HEK293 (cell line): Measurements from ENCODE around the gene ZMYM2.

Experiments used
- CTCF ChIA-PET: fragments of 350-600 bp; formaldehyde crosslinking; extraction: SDS; loops from one replicate; lab custom pipeline; 2021; ENCODE audit warnings: antibody characterized with exemption; lab: Yijun Ruan, JAX
- POLR2A ChIA-PET: fragments of 300-600 bp; formaldehyde crosslinking; extraction: SDS; loops from one replicate; lab custom pipeline; 2020; ENCODE audit warnings: antibody characterized with exemption, inconsistent platforms; lab: Yijun Ruan, JAX
- H3K27ac ChIP-seq: fragments of 200-500 bp; sonication (Bioruptor generic); 2 replicates; pipeline ENCODE4 v1.5.1; 2014; ENCODE audit warnings: low read depth, low read length, control low read depth, inconsistent platforms; ENCODE audit errors: extremely low read depth
- H3K36me3 ChIP-seq, 2 experiments: fragments of 200-500 bp in 1 of 2; sonication (Bioruptor generic) in 1 of 2; 1 replicate in 1 of 2; 2 replicates in 1 of 2; pipeline ENCODE4 v1.5.1; 2014 to 2017; ENCODE audit warnings: inconsistent platforms in 2 of 2, low read length in 2 of 2; ENCODE audit not compliant: control insufficient read depth in 2 of 2, insufficient read depth in 1 of 2
- H3K4me1 ChIP-seq: fragments of 200-500 bp; sonication (Bioruptor generic); 2 replicates; pipeline ENCODE4 v1.5.1; 2014; ENCODE audit warnings: mild to moderate bottlenecking, low read length, inconsistent platforms; ENCODE audit not compliant: control insufficient read depth, insufficient read depth
- H3K4me3 ChIP-seq: 2 replicates; pipeline ENCODE4 v1.5.1; 2011; ENCODE audit warnings: low read depth, mild to moderate bottlenecking, control low read depth, low read length, moderate library complexity
- H3K9me3 ChIP-seq: fragments of 200-500 bp; sonication (Bioruptor generic); 2 replicates; pipeline ENCODE4 v1.5.1; 2014; ENCODE audit warnings: low read depth, low read length, inconsistent platforms; ENCODE audit not compliant: control insufficient read depth, insufficient read depth
- ATF2 ChIP-seq: fragments of 450-650 bp; formaldehyde crosslinking; IDR thresholded peaks from 2 replicates; pipeline ENCODE4 v1.5.1; 2016; ENCODE audit warnings: missing biosample characterization, missing genetic modification characterization, low read depth
- ELK4 ChIP-seq: IDR thresholded peaks from 2 replicates; pipeline ENCODE4 v1.6.1; 2011; ENCODE audit warnings: mild to moderate bottlenecking, low read depth, low read length, borderline replicate concordance
- GLI4 ChIP-seq: fragments of 450-650 bp; formaldehyde crosslinking; IDR thresholded peaks from 2 replicates; pipeline ENCODE4 v1.5.1; 2016; ENCODE audit warnings: missing biosample characterization, missing genetic modification characterization
- HOXC10 ChIP-seq: sonication (generic); formaldehyde crosslinking; IDR thresholded peaks from 2 replicates; pipeline ENCODE4 v1.8.1; 2023; ENCODE audit warnings: mild to moderate bottlenecking, missing genetic modification reagents
- IKZF3 ChIP-seq: fragments of 450-650 bp; IDR thresholded peaks from 2 replicates; pipeline ENCODE4 v1.5.0; 2018; ENCODE audit warnings: missing biosample characterization, mild to moderate bottlenecking, missing genetic modification characterization, moderate library complexity
- INSM2 ChIP-seq: fragments of 450-650 bp; formaldehyde crosslinking; IDR thresholded peaks from 2 replicates; pipeline ENCODE4 v1.5.1; 2016; ENCODE audit warnings: missing biosample characterization, missing genetic modification characterization
- MEIS1 ChIP-seq: sonication (generic); formaldehyde crosslinking; IDR thresholded peaks from 2 replicates; pipeline ENCODE4 v1.8.1; 2022; ENCODE audit warnings: missing genetic modification reagents, mild to moderate bottlenecking, borderline replicate concordance
- OSR2 ChIP-seq: fragments of 450-650 bp; formaldehyde crosslinking; IDR thresholded peaks from 2 replicates; pipeline ENCODE4 v1.5.1; 2016; ENCODE audit warnings: missing biosample characterization, missing genetic modification characterization
- SCRT1 ChIP-seq: fragments of 450-650 bp; formaldehyde crosslinking; IDR thresholded peaks from 2 replicates; pipeline ENCODE4 v1.5.1; 2016; ENCODE audit warnings: missing biosample characterization, missing genetic modification characterization, borderline replicate concordance
- SP3 ChIP-seq: fragments of 450-650 bp; formaldehyde crosslinking; IDR thresholded peaks from 2 replicates; pipeline ENCODE4 v1.5.1; 2016; ENCODE audit warnings: missing biosample characterization, missing genetic modification characterization
- ZFHX2 ChIP-seq: fragments of 450-650 bp; formaldehyde crosslinking; conservative IDR thresholded peaks from 2 replicates; pipeline ENCODE4 v1.5.1; 2016; ENCODE audit warnings: missing biosample characterization, missing genetic modification characterization
- ZFP41 ChIP-seq: fragments of 450-650 bp; formaldehyde crosslinking; IDR thresholded peaks from 2 replicates; pipeline ENCODE4 v1.5.1; 2016; ENCODE audit warnings: missing biosample characterization, missing genetic modification characterization, borderline replicate concordance
- ZNF146 ChIP-seq: fragments of 450-650 bp; formaldehyde crosslinking; IDR thresholded peaks from 2 replicates; pipeline ENCODE4 v1.5.1; 2016; ENCODE audit warnings: missing biosample characterization, missing genetic modification characterization
- ZNF148 ChIP-seq: fragments of 450-650 bp; formaldehyde crosslinking; IDR thresholded peaks from 2 replicates; pipeline ENCODE4 v1.5.0; 2017; ENCODE audit warnings: missing biosample characterization, missing genetic modification characterization, borderline replicate concordance
- ZNF155 ChIP-seq: fragments of 450-650 bp; formaldehyde crosslinking; IDR thresholded peaks from 2 replicates; pipeline ENCODE4 v1.5.1; 2016; ENCODE audit warnings: missing biosample characterization, missing genetic modification characterization
- ZNF2 ChIP-seq: fragments of 450-650 bp; formaldehyde crosslinking; IDR thresholded peaks from 2 replicates; pipeline ENCODE4 v1.5.1; 2016; ENCODE audit warnings: missing biosample characterization, missing genetic modification characterization
- ZNF23 ChIP-seq: fragments of 450-650 bp; formaldehyde crosslinking; IDR thresholded peaks from 2 replicates; pipeline ENCODE4 v1.5.1; 2016; ENCODE audit warnings: missing biosample characterization, missing genetic modification characterization, borderline replicate concordance
- ZNF292 ChIP-seq: fragments of 450-650 bp; formaldehyde crosslinking; IDR thresholded peaks from 2 replicates; pipeline ENCODE4 v1.5.1; 2016; ENCODE audit warnings: low read depth, missing biosample characterization, missing genetic modification characterization, borderline replicate concordance
- ZNF398 ChIP-seq: fragments of 450-650 bp; formaldehyde crosslinking; IDR thresholded peaks from 2 replicates; pipeline ENCODE4 v1.5.1; 2017; ENCODE audit warnings: missing biosample characterization, missing genetic modification characterization
- ZNF548 ChIP-seq: fragments of 450-650 bp; formaldehyde crosslinking; IDR thresholded peaks from 2 replicates; pipeline ENCODE4 v1.5.1; 2016; ENCODE audit warnings: missing biosample characterization, missing genetic modification characterization
- ZNF629 ChIP-seq: fragments of 450-650 bp; formaldehyde crosslinking; IDR thresholded peaks from 2 replicates; pipeline ENCODE4 v1.5.1; 2017; ENCODE audit warnings: missing biosample characterization, missing genetic modification characterization
- ZNF664 ChIP-seq: fragments of 450-650 bp; formaldehyde crosslinking; IDR thresholded peaks from 2 replicates; pipeline ENCODE4 v1.5.1; 2016; ENCODE audit warnings: missing biosample characterization, missing genetic modification characterization
- ZNF747 ChIP-seq: fragments of 450-650 bp; formaldehyde crosslinking; IDR thresholded peaks from 2 replicates; pipeline ENCODE4 v1.5.1; 2016; ENCODE audit warnings: missing biosample characterization, missing genetic modification characterization
- ZNF76 ChIP-seq: fragments of 450-650 bp; formaldehyde crosslinking; IDR thresholded peaks from 2 replicates; pipeline ENCODE4; 2016; ENCODE audit warnings: low read depth, missing biosample characterization, missing genetic modification characterization, borderline replicate concordance
- ZNF777 ChIP-seq: fragments of 450-650 bp; formaldehyde crosslinking; IDR thresholded peaks from 2 replicates; pipeline ENCODE4 v1.5.1; 2017; ENCODE audit warnings: missing biosample characterization, missing genetic modification characterization, borderline replicate concordance
- ZNF830 ChIP-seq: fragments of 450-650 bp; IDR thresholded peaks from 2 replicates; pipeline ENCODE4 v1.5.0; 2018; ENCODE audit warnings: missing biosample characterization, missing genetic modification characterization, low read depth, mild to moderate bottlenecking, moderate library complexity

Gene ZMYM2

GRCh38 chr13:20130012-20130411 is 171.5 kb downstream of the ZMYM2 start:
- Histone ChIP-seq H3K4me3 (no peak overlapping the region), H3K36me3 (no peaks in the 10 kb centered on the region), H3K4me1 (no peaks in the 10 kb centered on the region; the same call in 1 of the 2 replicates), H3K9me3 (no peaks in the 10 kb centered on the region), H3K27ac (no peak overlapping the region)
- CTCF ChIA-PET = no interaction called here
- POLR2A ChIA-PET = no interaction called here
- TF ChIP-seq SCRT1 (tag by site-specific recombination) (no peak), ZNF629 (tag by site-specific recombination) (no peak), ZFP41 (no peak), ZNF830 (tag by site-specific recombination) (no peak), ZNF664 (tag by site-specific recombination) (no peak), ZNF398 (tag by site-specific recombination) (no peak)

GRCh38 chr13:20130652-20131051 is 172.1 kb downstream of the ZMYM2 start:
- no peaks in the 10 kb centered on the region for H3K9me3 ChIP-seq
- no peaks in the 10 kb centered on the region for H3K36me3 ChIP-seq
- H3K27ac ChIP-seq = no peak overlapping the region
- H3K4me3 ChIP-seq = no peak overlapping the region
- POLR2A ChIA-PET = no interaction called here
- no peaks in the 10 kb centered on the region; the same call in 1 of the 2 replicates for H3K4me1 ChIP-seq
- CTCF ChIA-PET = no interaction called here
- TF ChIP-seq ZNF2 (tag by site-specific recombination) (no peak), ZNF292 (tag by site-specific recombination) (no peak), ZNF76 (tag by site-specific recombination) (no peak), INSM2 (tag by site-specific recombination) (no peak), ZNF777 (tag by site-specific recombination) (no peak), SP3 (no peak), HOXC10 (CRISPR knock-in tag) (no peak), ZNF398 (tag by site-specific recombination) (no peak), ZNF23 (tag by site-specific recombination) (no peak), ZNF148 (tag by site-specific recombination) (no peak), ZNF146 (tag by site-specific recombination) (no peak), ZNF548 (tag by site-specific recombination) (no peak), GLI4 (tag by site-specific recombination) (no peak), ZNF155 (tag by site-specific recombination) (no peak), ATF2 (no peak), IKZF3 (no peak), MEIS1 (CRISPR knock-in tag) (no peak), ZFHX2 (tag by site-specific recombination) (peak; percentile 40; the same call in 1 of the 2 replicates), ZNF747 (tag by site-specific recombination) (no peak), ELK4 (no peak), OSR2 (no peak)
